NCI-H1105 (cell line): ENCODE data around the gene TJP2.
A peak's percentile ranks its signal among the peaks of the same experiment; 100 is the strongest.

ENCODE experiments used
- DNase-seq: peaks from one replicate; lab custom pipeline; 2025; lab: John Stamatoyannopoulos, UW

The TJP2 gene

DNA sequence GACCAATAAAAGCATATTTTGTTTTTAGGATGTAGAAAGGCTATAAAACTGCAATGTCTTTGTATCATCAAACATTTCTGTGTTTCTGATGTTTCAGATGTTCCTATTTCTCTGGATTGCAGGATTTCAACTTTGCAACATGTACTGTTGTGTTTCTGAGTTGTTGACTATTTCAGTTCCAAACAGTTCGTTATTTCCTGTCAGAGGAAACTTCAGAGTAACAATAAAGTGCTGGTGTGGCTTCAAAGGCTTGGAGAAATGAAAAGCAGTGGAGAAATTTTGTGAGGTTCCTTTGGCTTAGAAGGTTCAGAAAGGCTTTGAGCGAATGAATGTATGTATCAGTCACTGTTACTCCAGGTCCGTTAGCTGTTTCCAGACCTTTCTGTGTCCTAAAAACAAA, 17.2 kb downstream of the TJP2 start:
- DNase-seq: no peak

DNA sequence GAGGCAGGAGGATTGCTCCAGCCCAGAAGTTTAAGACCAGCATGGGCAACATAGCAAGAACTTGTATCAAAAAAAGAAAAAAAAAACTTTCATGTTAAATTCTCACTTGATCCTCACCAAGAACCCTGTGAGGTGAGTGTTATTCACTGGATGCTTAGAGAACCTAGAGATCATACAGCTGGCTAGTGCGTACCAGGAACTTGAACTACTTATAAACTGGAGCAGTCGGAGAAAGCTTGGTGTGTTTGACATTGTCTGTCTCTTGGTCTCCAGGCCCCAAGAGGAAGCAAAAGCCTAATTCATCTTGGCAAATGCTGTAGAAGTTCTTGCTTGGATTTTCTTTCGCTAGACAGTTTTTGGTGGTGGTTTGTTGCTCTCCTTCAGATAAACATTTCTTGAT, 18.1 kb downstream of the TJP2 start:
- no peak for DNase-seq

DNA sequence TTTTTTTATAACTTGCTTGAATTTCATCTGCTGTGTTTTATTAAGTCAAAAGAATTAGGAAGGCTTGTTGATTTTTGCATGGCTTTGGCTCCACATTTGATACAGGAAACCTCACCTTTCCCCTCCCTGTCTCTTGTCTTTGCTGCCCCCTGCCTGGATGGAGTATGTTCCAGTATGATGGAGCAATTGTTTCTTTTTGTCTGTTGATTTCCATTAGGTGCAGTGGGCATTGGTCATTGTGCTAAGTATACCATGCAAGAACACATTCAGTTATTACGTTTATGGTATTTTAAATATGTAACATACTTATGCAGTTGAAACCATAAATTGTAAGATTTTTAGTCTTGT, 19.6 kb downstream of the TJP2 start:
- DNase-seq: no peak

DNA sequence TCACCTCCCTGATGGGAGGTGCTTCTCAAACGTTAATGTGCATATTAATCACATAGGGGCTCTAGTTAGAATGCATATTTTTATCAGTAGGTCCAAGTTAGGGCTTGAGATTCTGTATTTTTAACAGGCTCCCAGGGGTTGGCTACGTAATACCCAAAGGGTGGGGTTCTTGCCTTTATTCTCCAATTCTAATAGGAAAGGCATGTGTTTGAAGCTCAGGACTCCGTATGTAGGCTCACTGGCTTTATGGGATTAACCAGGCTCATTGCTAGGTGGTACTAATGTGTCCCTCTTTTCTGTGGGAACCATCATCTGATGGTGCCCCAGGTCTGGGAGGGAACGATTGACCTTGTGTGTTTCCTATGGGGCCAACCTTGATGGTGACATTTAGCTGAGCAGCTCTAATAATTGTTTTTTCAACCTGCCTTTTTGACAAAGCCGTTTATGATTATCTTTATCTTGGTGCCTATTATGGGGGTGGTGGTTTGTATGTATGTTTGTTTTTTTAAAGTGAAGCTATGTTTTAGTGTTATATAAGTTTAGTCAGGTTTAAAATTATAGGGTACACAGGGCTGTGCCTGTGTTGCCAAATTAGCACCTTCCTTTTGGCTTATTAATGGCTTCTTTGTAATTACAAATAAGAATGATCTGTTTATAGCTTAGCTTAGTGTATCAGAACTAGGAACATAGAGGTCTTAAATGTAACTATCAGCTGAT, 20.8 kb downstream of the TJP2 start:
- DNase-seq: no peak

DNA sequence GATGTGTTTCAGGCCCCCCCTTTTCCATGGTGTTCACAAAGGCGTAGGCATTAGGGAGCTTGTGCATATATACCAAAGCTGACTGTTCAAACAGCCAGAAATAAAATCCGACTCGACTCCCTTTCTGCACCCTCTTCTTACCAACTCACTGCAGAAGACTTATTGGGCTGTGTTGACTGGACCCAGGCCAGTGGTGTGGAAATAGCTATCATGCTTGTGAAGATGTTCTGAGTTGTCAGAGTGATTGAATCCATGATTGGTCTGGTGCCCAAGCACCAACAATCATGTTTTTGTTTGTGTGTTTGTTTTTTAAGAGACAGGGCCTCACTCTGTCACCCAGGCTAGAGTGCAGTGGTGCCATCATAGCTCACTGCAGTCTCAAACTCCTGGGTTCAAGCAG, 21.6 kb downstream of the TJP2 start:
- no peak for DNase-seq

DNA sequence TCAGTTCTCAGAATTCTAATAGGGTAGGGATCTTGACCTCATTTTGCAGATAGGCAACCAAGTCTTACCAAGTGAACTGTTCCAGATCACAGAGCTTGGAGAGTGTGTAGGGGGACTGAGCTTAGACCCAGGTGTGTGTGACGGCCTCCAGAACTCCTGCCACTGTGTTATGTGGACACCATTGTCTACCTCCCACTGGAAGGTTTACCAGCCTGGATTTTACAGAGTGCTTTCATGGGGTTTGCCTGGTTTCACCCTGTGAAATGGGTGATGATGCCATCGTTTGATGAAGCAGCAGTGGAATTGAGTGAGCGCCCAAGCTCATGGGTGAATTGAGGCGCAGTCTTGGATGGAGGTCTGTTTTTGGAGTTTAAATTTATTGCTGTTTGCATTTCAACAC, 23.6 kb downstream of the TJP2 start:
- DNase-seq: no peak

DNA sequence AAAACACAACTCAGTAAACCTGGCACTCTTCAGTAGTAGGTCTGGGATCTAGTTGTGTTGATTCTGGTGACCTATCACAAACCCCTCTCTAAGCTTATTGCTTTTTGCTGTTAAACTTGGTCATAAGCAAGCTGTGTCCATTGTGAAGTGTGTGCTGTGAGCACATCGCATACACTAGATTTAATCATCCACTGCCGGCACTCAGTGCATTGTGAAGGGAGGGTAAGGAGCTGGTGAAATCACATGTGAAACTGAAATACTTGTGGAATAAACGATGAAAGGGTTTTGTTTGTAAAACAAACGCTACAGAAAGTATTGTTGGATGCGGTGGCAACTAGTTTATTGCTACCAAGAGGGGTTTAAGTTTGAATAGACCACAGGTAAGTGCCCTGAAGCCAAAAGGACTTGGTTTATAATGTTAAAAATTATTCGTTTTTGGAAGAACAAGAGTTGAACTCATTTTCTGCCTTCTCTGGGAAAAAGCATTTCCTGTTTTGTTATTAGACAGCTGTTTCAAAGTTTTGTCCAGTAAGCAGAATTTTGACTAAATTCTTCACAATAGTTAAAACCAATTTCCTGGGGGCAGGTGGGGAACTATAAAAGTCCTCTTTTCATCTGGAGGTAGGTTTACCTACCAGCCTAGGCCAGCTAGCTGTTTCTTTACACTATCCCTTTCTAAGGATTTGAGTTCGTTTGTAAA, 24.6 kb downstream of the TJP2 start:
- no peak for DNase-seq

DNA sequence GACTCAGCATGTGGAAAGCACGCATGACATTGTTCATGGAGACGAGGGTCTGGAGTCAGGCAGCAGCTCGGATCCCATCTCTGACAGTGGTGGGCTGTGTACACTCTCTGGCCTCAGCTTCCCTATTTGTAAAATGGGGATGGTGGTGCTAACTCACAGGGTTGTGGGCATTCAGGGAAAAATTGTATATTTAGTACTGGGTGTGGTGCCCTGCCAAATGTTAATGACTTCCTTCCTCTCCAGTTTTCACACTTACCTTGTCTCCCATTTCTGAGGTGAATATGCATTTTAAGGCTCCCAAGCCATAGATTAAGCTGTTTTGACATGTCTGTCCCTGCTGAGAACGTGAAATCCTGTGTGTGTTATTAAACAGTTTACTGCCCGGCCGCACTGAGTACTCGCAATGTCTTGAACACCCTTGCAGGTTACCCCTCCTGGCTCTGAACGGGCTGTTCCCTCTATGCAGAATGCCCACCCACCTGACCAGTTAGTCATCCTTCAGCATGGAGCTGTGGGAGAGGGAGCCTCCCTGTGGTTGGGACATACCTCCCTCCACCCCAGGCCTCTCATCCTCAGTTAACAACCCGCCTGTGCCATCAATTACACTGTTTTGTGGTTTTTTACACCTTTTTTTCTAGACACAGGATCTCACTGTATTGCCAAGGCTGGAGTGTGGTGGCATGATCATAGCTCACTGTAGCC, 25.8 kb downstream of the TJP2 start:
- DNase-seq: no peak

DNA sequence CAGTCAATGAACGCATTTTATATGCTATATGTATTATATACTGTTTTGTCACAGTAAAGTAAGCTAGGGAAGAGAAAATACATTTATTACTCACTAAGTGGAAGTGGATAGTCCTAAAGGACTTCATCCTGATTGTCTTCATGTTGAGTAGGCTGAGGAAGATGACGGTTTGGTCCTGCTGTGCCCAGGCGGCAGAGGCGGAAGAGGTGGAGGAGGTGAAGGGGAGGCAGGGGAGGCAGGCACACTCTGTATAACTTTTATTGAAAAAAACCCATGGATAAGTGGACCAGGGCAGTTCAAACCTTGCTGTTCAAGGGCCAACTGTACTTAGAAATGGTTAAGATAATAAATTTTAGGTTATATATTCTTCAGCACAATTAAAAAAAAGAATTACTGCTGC, 28.5 kb downstream of the TJP2 start:
- no peak for DNase-seq

DNA sequence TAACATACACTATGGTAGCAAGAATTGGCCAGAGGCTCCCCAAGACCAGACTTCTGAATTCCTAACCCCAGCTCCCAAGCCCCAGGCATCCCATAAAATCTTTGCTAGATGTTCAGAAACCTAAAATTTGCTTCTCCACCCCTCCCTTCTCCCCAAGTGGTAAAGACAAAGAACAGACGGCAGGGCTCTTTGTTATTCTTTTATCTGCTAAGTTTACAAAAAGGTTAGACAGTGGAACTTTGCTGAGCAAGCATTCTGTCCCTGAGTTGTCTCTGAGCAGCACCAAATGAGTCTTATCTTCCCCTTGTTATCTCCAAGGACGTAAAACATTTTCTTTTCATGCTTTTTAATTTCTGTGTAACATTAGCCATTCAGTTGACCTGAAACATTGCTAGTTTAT, 30.2 kb downstream of the TJP2 start:
- DNase-seq: no peak

DNA sequence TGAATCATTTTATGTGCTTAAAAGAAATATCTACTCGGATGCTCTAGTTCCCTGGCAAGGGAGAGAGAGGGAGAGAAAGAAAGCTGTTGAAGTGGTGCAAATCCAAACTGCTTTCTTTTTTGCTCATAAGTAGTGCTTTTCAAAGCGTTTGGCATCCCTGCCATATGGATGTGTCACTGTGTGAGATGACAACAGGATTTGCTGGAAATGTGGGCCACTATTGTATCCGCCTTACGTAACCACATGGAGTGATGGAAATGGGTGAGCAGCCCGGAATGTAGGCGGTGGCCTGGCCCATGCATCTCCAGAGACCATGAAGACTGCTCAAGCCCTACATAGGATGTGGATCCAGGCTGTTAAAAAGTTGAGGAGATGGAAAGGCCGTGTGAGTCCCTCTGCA, 30.8 kb downstream of the TJP2 start:
- no peak for DNase-seq

DNA sequence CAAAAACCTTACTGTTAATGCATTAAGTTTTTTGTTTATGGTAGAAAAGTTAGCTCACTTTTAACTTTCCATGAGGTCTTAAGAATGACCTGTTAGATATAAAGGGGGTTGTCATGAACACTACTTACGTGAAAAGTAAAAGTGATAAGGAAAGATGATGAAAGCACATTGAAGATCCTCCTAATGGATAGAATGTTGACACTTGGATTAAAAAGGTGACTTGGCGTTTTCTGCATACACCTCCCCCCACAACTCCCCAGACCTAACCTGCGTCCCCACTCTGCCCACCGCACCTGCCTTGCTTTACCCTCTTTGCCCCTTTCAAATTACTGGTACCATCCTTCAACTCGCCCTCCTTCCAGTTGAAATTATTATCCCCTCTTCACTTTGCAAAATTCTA, 32.0 kb downstream of the TJP2 start:
- DNase-seq: no peak

DNA sequence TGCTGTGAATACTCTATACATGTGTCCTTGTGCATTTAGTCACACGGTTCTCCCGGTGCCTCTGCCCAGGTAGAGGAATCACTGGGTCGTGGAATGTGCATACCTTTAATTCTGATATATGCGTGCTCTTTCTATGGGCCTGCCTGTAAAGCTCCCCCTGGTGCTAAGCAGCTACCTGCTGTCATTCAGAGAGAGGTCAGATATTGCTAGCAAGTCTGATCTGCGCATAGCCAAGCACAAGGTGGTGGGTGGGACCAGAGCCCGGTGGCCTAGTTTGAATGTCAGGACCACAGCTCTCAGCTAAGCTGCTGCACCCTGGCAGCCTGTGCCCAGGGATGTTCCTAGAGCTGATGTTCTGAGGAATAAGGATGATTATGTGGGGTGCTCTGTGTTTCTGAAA, 33.4 kb downstream of the TJP2 start:
- no peak for DNase-seq

DNA sequence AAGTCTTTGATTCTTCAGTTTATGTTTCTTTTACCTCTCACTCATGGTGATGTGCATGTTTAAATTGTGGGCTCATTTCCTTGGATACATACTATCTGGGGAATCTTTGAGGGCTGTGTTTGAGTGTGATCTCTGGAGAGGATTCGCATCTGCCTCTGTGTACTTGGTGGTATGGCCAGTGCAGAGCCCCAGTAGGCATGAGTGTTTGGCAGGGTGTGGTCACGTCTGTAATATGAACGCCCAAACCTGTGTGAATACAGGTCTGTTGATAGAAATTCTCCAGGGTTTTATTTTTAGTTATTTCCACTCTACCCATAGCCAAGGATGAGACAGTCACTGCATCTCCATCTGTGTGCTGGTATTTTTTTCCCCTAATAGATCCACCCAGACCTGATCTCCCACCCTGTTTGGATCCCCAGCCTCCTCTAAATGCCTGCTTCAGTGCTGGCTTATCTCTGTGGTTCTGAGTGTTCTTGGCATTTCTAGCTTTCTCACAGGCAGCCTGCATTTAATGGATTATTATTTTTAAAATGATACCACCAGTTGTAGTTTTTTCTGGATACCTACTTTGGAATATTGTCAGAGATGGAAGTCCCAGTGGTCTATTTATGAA, 37.5 kb downstream of the TJP2 start:
- DNase-seq: no peak

DNA sequence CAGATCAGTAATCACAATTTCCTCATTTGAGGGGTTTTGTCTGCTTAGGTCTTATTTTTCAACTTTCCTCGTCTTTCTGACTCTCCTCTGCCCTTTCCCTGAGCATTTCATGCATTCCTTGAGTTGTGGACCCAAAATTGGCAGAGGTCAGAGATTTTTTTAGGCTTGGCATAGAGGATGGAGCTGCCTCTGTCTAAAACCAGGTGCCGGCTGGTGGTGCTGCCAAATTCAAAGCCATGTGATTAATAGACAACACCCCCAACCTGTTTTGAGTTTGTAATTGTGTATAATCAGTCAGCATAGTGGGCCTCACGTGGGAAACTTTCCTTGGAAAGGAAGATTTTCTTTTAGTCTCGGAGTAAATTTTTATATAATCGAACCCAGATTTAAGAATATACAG, 39.6 kb downstream of the TJP2 start:
- DNase-seq: no peak

DNA sequence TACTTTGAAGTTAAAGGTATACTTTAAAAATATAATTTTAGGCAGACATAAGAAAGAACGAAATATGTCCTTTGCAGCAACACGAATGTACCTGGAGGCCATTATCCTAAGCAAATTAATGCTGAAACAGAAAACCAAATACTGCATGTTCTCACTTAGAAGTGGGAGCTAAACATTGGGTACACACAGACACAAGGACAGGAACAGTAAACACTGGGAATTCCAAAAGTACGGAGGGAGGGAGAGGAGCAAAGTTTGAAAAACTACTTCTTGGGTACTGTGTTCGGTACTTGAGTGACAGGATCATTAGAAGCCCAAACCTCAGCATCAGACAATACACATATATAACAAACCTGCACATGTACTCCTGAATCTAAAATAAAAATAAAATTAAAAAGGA, 40.9 kb downstream of the TJP2 start:
- DNase-seq: no peak

DNA sequence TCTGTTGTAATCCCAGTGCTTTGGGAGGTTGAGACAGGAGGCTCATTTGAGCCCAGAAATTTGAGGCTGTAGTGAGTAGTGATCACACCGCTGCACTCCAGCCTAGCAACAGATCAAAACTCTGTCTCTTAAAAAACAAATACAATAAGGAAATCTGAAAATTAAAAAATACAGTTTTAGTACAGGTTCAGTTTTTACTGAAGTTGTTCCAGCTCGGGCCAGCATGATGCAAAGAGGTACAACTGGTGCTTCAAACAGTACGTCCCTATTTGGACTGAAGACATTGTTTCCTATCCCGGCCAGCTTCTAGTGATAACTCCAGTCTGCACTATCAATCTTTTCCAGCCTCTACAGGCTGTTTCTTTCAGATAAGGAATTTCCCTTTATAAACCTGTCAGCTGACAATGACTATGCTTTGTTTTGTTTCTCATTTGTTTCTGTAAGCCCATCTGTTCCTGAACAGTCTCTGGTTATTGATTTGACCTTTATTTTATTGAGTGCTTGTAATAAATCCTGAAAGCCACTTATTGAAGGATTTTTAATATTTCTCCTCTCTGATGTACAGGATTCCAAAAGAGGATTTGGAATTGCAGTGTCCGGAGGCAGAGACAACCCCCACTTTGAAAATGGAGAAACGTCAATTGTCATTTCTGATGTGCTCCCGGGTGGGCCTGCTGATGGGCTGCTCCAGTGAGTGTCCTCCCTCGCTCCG, 41.9 kb downstream of the TJP2 start:
- no peak for DNase-seq

DNA sequence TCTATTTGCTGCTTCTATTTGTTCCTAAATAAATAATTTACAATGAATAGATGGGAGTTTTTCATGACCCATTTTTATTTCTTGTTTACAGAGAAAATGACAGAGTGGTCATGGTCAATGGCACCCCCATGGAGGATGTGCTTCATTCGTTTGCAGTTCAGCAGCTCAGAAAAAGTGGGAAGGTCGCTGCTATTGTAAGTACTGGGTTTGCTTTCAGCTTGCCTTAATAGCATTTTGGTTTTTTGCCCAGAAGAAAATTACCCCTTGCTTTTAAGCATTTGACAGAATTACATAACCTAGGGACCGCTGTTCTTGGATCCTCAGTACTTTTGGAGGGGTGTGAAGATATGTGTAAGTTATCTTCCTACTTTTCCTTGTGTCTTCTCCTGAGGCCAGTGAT, 44.1 kb downstream of the TJP2 start:
- DNase-seq: peak; percentile 21

DNA sequence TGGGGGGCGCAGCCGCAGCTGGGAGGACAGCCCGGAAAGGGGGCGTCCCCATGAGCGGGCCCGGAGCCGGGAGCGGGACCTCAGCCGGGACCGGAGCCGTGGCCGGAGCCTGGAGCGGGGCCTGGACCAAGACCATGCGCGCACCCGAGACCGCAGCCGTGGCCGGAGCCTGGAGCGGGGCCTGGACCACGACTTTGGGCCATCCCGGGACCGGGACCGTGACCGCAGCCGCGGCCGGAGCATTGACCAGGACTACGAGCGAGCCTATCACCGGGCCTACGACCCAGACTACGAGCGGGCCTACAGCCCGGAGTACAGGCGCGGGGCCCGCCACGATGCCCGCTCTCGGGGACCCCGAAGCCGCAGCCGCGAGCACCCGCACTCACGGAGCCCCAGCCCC, 47.0 kb downstream of the TJP2 start:
- DNase-seq: no peak

DNA sequence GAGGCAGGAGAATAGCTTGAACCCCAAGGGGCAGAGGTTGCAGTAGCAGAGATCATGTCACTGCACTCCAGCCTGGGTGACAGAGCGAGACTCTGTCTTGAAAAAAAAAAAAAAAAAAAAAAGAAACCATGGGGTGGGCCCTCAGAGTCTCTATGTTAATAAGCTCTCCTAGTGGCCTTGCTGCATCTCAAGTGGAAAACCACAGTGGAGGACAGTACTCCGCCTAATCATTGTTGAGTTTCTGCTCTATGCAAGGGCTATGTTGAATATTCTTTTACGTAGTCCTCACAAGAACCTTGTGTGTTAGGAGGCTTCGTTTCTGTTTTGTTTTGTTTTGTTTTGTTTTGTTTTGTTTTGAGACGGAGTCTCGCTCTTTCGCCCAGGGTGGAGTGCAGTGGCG, 48.9 kb downstream of the TJP2 start:
- DNase-seq: no peak

DNA sequence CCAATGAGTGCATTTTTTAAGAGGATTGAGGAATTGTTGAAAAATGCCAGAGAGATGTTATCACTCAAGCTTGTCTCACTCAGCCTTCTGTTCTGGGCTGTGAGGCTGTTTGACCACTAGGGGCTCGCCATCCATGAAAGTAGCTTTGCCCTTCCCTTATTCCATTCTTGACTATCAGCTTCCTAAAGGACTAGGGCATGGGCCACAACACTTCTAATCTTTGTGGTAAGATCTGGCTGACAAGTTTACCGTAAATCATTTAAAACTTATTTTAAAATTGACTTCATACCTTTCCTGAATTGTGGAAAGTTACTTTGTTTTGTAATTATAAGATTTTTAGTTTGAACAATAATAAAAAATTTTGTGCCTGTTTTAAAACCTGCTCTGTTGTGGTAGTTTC, 49.5 kb downstream of the TJP2 start:
- peak; percentile 12 for DNase-seq

DNA sequence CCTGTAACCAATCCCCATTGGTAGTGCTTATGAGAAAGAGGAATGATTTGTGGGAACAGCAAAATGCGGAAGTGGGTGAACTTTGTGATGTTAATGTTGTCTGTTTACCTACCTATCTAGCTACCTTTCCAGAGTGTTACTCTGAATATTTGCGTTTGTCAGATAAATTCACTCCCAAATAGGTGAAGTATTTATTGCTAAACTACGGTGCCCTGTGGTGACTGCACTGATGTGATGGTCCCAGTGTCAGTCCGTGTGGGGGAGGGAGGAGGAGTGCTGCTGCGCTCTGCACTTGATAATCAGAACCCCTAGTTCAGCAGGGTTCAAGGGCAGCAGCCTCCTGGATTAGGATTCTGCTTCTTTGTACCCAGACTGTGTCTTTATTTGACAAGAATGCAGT, 55.3 kb downstream of the TJP2 start:
- no peak for DNase-seq

DNA sequence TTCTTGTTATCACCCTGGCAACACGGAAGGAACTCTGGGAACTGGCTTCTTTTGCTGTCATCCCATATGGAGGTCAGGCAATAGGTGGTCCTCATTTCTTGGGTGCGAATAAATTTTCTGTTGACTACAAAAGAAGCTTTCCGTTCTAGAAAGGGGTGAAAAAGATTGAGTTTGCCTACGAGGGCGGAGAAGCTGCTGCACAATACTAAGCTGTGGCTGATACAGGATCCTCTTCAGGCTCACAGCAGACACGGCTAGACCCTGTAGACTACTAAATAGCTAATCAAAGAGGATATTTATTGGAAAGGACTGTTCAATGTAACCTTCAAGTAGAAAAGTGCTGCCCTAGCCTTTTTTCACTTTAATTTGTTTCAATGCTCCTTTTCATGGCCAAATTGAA, 58.1 kb downstream of the TJP2 start:
- DNase-seq: no peak
